ENCODE results near the gene HEXB. TPM values are rescaled to one million over a fixed set of nuclear protein-coding genes. Genes with fewer than 3 reads are reported as not detected.
"Not testable (repeated sequence)": the region's sequence is repeated elsewhere in the genome, so short reads cannot be mapped to it uniquely, and the experiment has no call there.

Gene HEXB
- total and polyA plus RNA-seq, 2 of the 8 experiments (the other 6 are each of a cell fraction or from before 2014, with no cell fraction given), result 39.7 to 69.2 TPM

GRCh38 chr5:74748742-74749141 lies 63.7 kb downstream of the HEXB start:
- H2AFZ ChIP-seq (ENCODE audit: low read length); H3K23ac ChIP-seq (ENCODE audit: insufficient read length); H2BK20ac ChIP-seq (ENCODE audit: low read length); H3K23me2 ChIP-seq (ENCODE audit: low read depth, low read length); H2BK120ac ChIP-seq (replicated peaks; ENCODE audit: low read depth, low read length); FAIRE-seq; H3K9me3 ChIP-seq (ENCODE audit: insufficient read depth in 2 of 2, low read depth in 1 of 2, low read length in 1 of 2); H4K20me1 ChIP-seq (replicated peaks in 1 of 2; ENCODE audit: control insufficient read depth in 1 of 2, insufficient read depth in 2 of 2, low read length in 2 of 2); H3K4ac ChIP-seq (replicated peaks; ENCODE audit: insufficient read length, low read depth, low read length); H2BK12ac ChIP-seq (ENCODE audit: low read depth, low read length); H4K5ac ChIP-seq (ENCODE audit: insufficient read length, low read depth, low read length); H2BK15ac ChIP-seq (ENCODE audit: low read length); H3K4me2 ChIP-seq (ENCODE audit: insufficient read depth in 1 of 2, low read depth in 2 of 2, low read length in 2 of 2); H4K8ac ChIP-seq (ENCODE audit: extremely low read depth, insufficient read depth, low read length); H3K27me3 ChIP-seq (replicated peaks in 1 of 4; ENCODE audit: control insufficient read depth in 3 of 4, extremely low read depth in 1 of 4, insufficient read depth in 3 of 4, low read length in 3 of 4); H3K27ac ChIP-seq (ENCODE audit: low read depth, low read length); H2BK5ac ChIP-seq (ENCODE audit: low read depth, low read length); H3K79me1 ChIP-seq (ENCODE audit: low read depth, low read length); H3K4me1 ChIP-seq (replicated peaks in 1 of 4; ENCODE audit: control insufficient read depth in 3 of 4, insufficient read depth in 4 of 4, low read length in 3 of 4); DNase-seq (ENCODE audit: low read depth in 1 of 2, low spot score in 2 of 2); H3K9ac ChIP-seq (replicated peaks in 1 of 4; ENCODE audit: extremely low read depth in 1 of 4, low read depth in 3 of 4, low read length in 3 of 4); H4K91ac ChIP-seq (replicated peaks; ENCODE audit: insufficient read length, low read length); H3K79me2 ChIP-seq (ENCODE audit: control insufficient read depth in 1 of 2, insufficient read depth in 2 of 2, low read length in 2 of 2); H3K56ac ChIP-seq (replicated peaks; ENCODE audit: insufficient read length, low read depth, low read length); H3K4me3 ChIP-seq (ENCODE audit: extremely low read depth in 1 of 4, insufficient read depth in 2 of 4, low read depth in 3 of 4, low read length in 4 of 4); H3K14ac ChIP-seq (ENCODE audit: insufficient read length); H3K18ac ChIP-seq (ENCODE audit: extremely low read depth, low read length); POLR2A ChIA-PET (ENCODE audit: partially characterized antibody); H2AK5ac ChIP-seq (ENCODE audit: low read depth, low read length): not testable (repeated sequence)
- 91% methylated on average over 4 of the region's 4 CpGs; no CpG with 5 or more reads in 1 of the 2 experiments for WGBS, 2 experiments (ENCODE audit: extremely low coverage in 1 of 2, insufficient coverage in 1 of 2, insufficient read length in 1 of 2, insufficient replicate concordance in 2 of 2, low coverage in 1 of 2, low lambda C conversion rate in 2 of 2, missing lambda C conversion rate in 1 of 2)
- H3K36me3 ChIP-seq (ENCODE audit: control insufficient read depth in 2 of 4, insufficient read depth in 4 of 4, low read length in 3 of 4), result peaks cover 2 to 48% (median 13%) of the 10 kb centered on the region in 4 experiments; a peak in 5 of 8 replicates
- CTCF ChIA-PET (ENCODE audit: partially characterized antibody), result interaction anchor here (1.8 kb wide), 1 partner anchor 18 kb away, joined by 5 read pairs; no protein-coding TSS in a partner anchor
